IPS-18c (cell line): ENCODE measurements around the gene URB2.
"Not testable (repeated sequence)": the region's sequence is repeated elsewhere in the genome, so short reads cannot be mapped to it uniquely, and the experiment has no call there.

Experiments used
- H3K4me3 ChIP-seq: 2 replicates; pipeline ENCODE4 v1.7.0; 2013; ENCODE audit warnings: low read depth, mild to moderate bottlenecking, low read length, moderate library complexity; ENCODE audit not compliant: insufficient read depth
- H3K9me3 ChIP-seq: one replicate; pipeline ENCODE4 v1.6.1; 2013; ENCODE audit warnings: mild to moderate bottlenecking, low read length, moderate library complexity; ENCODE audit not compliant: control insufficient read depth, insufficient read depth

URB2 gene

DNA sequence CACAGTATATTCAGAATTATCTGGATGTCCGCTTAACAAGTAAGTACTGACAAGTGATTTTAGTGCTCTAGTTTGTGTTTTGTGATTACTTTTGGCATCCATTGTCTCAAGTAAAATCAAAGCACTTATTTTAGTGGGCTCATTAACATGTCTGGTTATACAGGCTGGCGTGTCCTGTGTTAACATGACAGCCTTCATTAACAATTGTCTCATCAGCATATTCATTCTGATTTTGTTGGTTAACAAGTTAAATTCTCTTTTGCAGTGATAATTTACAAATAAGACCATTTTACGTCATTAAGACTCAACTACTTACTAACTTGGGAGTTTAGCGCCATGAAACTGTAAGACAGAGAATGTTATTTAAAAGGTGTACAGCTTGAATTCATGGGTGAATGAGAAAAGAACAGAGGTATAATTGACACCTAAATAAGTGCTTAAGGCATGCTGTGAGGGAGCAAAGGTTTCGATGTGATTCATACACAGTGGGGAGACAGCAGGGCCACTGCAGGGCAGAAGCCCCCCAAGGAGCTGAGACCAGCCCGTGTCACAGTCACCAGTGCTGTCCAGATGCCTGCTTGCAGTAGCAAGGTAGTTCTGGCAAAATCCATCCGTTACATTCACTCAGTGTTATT, 22.6 kb upstream of the URB2 start:
- Histone ChIP-seq H3K9me3 (no peaks in the 10 kb centered on the region), H3K4me3 (no peak overlapping the region)

DNA sequence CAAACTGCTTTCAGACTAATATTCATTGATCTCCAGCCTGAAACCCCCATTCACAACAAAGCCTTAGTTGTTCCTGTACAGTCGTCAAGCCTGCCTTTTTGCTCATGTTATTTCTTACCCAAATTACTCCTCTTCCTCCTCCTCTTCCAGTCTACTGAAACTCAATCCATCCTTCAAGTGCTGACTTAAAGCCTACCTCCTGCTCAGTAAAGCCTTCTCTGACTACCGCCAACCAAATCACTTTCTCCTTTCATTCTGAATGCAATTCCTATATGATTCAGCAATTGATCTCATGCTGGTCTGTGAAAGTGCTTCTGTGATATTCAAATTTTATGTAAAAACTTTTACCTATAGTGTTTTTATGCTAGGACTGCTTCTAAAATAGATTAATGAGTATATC, 18.7 kb upstream of the URB2 start:
- Histone ChIP-seq H3K4me3 (no peak overlapping the region), H3K9me3 (no peaks in the 10 kb centered on the region)

- Histone ChIP-seq H3K4me3 (no peak overlapping the region), H3K9me3 (no peaks in the 10 kb centered on the region)
Measured at GRCh38 chr1:229608590-229608989, 17.5 kb upstream of the URB2 start.

GRCh38 chr1:229613938-229614337, 12.1 kb upstream of the URB2 start:
- Histone ChIP-seq H3K4me3 (no peak overlapping the region), H3K9me3 (no peaks in the 10 kb centered on the region)

DNA sequence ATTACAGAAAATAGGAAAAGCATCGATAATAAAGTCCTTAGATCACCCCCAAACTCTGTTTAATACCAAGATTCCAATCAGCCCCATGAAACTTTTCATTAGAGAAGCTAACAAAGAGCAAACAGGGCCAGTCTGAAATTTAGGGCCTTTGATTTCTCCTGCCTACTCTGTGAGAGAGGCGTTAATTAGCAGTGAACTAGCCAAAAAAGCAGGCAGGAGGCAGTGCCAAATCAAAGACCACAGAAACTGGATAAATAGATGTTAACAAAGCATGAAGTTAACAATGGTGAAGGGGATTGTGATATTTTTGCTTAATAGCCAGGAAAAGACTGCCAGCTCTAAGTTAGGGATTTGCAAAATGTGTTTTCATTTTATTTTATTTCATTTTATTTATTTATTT, 11.3 kb upstream of the URB2 start:
- no peaks in the 10 kb centered on the region for H3K9me3 ChIP-seq
- H3K4me3 ChIP-seq = no peak overlapping the region

DNA sequence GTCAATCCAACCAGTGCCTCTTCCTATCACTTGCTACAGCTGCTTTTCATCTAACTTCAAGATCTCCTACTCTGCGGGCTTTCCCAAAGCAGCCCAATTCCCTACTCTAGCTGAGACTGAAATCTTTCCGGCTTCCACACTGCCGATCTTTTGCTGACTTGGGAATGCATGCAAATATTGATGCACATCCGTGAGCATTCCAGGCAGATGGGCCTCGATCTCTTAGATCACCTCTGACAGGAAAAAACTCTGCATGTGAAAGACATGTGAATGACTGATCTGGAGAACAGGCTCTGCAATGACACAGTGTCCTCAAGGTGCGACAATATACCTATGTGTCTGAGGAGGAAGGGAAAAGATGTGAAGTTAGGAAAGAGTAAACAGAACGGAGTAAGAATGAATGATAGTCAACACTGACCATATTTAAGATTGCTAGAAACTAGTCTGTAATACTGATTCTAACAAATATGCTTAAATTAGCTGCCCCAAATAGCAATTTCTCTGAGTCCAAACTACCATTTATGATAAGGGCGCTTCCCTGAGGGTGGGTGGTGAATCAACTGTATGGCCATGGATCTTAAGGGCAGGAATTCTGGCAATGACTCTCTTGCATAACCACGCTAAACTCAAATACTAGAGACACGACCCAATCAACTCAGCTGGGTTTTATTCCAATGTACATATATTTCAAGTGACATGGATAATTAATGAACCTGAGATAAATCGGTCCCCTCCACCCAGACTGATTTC, 8.5 kb upstream of the URB2 start:
- H3K4me3 ChIP-seq = no peak overlapping the region
- H3K9me3 ChIP-seq = no peaks in the 10 kb centered on the region

DNA sequence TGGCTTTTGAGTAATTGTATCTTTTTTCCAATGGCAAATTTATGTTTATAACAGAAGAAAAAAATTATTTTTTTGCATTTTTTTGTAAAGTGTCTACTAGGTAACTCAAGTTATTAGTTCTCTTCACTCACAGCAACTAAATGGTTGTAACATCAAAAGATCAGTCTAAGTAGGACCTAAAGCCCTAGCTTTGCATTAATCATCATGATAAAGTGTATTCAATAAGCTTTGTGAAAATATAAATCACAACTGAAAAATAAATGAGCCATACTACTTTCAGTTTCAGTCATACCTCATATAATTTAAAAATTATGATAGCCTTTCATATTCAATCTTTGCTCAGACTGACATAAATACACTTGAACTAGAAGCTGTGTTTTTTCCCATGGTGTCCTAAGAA, 7.0 kb upstream of the URB2 start:
- Histone ChIP-seq H3K9me3 (no peaks in the 10 kb centered on the region), H3K4me3 (no peak overlapping the region)

- no peak overlapping the region for H3K4me3 ChIP-seq
- H3K9me3 ChIP-seq = no peaks in the 10 kb centered on the region
Measured at GRCh38 chr1:229619614-229620013, 6.4 kb upstream of the URB2 start.

DNA sequence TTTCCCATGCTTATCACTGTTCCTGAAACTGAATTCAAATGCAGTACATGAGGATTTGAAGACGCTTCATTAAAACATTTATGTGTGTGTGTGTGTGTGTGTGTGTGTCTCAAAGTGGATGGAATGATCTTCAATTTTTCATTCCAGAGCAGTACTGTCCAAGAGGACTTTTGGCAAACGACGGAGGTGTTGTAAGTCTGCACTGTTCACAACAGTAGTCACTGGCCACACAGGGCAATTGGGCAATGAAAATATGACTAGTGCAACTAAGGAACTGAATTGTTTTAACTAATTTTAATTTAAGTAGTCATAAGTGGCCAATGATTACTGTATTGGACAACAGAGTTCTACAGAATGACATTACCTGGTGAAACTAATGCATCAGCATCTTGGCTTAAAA, 5.2 kb upstream of the URB2 start:
- Histone ChIP-seq H3K9me3 (no peaks in the 10 kb centered on the region), H3K4me3 (no peak overlapping the region)

DNA sequence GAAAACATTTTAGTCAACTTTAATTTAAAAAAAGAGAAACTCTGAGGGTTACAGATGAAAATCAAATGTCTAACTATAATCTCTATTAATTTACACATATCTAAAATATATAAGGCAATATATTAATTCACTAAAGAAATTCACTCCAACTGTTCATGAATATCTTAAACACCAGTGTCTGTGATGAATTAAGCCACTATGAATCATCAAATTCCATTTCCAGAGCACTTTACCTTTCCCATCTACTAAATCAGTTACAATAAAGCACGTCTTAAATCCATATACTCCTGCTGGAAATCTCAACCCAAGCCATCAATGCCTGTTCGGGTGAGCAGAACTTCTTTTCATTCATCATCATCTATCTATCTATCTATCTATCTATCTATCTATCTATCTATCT, 4.4 kb upstream of the URB2 start:
- no peak overlapping the region for H3K4me3 ChIP-seq
- no peaks in the 10 kb centered on the region for H3K9me3 ChIP-seq

- not testable (repeated sequence) for H3K9me3 ChIP-seq, H3K4me3 ChIP-seq
Measured at GRCh38 chr1:229622641-229623120, 3.4 kb upstream of the URB2 start.

DNA sequence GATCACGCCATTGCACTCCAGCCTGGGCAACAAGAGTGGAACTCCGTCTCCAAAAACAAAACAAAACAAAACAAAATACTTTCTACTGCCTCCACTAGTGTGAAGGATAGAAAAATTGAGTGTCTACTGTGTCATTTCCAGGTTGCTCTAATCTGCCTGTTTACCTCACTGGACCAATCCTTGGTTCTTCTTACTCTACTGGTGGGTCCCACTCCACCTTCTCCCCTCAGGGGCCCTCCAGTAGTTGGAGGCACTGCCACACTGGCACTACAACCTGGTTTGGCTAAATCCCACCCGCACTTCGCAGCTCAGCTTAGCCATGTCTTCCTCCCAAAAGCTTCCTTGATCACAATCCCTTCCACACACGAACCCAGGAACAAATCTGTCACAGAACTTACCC, 2.8 kb upstream of the URB2 start:
- Histone ChIP-seq H3K4me3 (no peak overlapping the region), H3K9me3 (no peaks in the 10 kb centered on the region)

DNA sequence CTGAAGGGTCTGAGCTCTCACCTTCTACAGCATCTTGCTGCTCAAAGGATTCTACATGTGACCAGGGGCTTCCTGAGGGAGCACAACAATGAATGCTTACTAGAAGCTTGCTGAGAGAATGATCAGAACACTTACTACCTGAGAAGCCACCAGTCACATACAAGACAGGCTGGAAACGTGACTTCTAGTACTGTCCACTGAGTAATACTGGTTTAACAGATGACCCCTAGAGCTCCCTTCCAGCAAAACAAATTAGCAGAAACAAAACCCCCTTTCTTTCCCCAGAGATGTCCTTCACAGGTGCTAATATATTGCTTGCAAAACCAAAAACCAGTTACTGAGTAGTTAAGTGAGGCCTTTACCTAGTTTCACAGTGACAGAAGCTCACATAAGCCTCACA, 2.2 kb upstream of the URB2 start:
- H3K9me3 ChIP-seq = no peaks in the 10 kb centered on the region
- H3K4me3 ChIP-seq = no peak overlapping the region

DNA sequence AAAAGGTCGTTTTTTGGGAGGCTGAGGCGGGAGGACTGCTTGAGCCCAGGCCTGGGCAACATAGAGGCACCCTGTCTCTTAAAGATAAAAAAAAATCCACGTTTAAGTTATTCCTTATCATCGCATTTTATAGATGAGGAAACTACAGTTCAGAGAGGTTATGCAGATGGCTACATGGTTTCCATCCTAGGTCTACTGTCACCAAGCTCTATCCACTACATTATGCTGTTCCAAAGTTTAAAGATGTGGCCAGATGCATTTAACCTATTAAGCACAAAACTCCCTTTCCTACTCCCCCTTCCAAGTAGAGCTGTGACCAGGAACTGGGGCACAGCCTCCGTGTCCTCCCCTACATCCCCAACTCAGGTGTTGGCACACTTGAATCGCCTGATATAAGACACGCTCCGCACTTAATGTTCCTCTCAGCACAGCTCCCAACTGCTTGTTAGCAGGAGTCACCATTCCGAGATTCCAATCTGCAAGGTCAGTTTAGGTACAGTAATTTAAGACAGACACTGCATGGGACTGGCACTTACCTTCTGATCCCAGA, 1.5 kb upstream of the URB2 start:
- Histone ChIP-seq H3K9me3 (no peaks in the 10 kb centered on the region), H3K4me3 (peak overlapping the region; percentile 83)

GRCh38 chr1:229625071-229625914, 754 bp upstream of the URB2 start:
- H3K9me3 ChIP-seq = no peaks in the 10 kb centered on the region
- H3K4me3 ChIP-seq = peak overlapping the region; percentile 95

DNA sequence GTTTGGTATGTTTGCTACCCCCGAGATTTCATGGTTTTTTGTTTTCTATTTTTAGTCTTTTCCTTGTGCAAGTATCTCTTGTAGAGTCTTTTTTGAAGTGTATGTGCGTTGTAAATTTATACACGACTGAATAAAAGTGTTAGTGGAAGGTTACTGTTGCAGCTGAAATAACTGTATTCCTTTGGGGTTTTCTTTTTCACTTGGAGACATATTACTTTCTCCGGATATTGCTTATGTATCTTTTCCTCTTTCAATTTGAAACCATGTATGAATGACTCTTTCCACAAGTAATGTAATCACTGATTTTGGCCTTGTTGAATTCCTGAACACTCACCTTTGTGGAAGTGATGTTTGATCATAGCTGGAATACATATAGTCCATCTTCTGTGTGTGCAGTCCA, 956 bp downstream of the URB2 start:
- Histone ChIP-seq H3K4me3 (peak overlapping the region; percentile 95), H3K9me3 (no peaks in the 10 kb centered on the region)

GRCh38 chr1:229629261-229629660, 3.2 kb downstream of the URB2 start:
- H3K4me3 ChIP-seq = no peak overlapping the region
- H3K9me3 ChIP-seq = no peaks in the 10 kb centered on the region

DNA sequence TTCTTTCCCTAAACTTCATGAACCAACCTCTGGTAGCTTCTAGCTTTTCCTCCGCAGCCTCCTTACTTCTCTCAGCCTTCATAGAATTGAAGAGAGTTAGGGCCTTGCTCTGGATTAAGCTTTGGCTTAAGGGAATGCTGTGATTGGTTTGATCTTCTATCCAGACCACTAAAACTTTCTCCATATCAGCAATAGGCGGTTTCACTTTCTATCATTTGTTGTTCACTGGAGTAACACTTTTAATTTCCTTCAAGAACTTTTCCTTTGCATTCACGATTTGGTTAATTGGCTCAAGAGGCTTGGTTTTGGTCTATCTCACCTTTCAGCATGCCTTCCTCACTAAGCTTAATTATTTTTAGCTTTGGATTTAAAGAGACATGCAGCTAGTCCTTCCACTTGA, 5.1 kb downstream of the URB2 start:
- H3K9me3 ChIP-seq = no peaks in the 10 kb centered on the region
- H3K4me3 ChIP-seq = no peak overlapping the region
